Keratinocyte (primary cell): ENCODE data around the gene TSPEAR.

Source experiments
- EZH2 ChIP-seq: IDR thresholded peaks from one replicate; pipeline ENCODE4 v1.6.1; 2012; ENCODE audit warnings: inconsistent platforms, mild to moderate bottlenecking, low read length, moderate library complexity
- TF ChIP-seq, protein P1 (sequence below), 3 experiments: IDR thresholded peaks in 1 of 3; conservative IDR thresholded peaks in 1 of 3; optimal IDR thresholded peaks in 1 of 3; 2 replicates in 2 of 3; 3 replicates in 1 of 3; pipeline versions ENCODE3 to v1.5.1; 2011; ENCODE audit warnings: low read length in 3 of 3, mild to moderate bottlenecking in 3 of 3, moderate library complexity in 2 of 3, control low read depth in 1 of 3, inconsistent platforms in 1 of 3; ENCODE audit not compliant: insufficient read depth in 2 of 3; ENCODE audit errors: extremely low read depth in 1 of 3

DNA sequence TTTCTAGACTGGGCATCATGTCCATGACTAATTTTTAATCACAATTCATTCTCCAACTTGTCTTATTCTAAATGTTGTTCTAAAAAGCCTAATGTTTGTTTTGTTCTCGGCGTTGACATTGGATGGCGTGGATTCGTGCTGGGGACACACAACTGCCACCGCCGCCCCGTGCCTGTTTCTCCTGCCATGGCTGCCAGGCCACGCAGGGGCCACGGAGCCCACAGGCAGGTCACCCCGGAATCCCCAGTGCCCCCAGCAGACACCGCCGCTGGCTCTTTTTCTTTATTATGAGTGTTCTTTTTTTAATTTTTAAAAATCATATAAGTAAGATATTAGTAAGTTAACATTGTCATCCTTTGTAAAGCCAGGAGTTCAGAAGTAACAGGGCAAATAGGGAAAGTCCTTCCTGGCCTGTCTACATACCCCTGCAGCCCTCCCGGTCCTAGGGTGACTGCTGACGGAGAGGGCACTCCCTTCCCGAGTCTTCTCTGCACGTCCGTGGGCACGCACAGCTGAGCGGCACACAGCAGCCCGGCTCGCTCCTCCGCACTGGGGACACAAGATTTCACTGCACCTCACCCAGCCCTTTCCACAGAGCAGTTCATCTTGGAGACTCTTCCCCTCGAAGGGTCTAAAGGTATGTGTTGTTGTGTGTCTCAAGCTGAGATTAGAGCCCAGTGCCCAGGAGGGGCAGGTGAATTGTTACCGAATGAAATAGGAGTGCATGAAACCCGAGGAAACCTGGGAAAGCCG, 203.5 kb downstream of the TSPEAR start:
- no peak for TF ChIP-seq EZH2
- TF ChIP-seq, protein P1, sequence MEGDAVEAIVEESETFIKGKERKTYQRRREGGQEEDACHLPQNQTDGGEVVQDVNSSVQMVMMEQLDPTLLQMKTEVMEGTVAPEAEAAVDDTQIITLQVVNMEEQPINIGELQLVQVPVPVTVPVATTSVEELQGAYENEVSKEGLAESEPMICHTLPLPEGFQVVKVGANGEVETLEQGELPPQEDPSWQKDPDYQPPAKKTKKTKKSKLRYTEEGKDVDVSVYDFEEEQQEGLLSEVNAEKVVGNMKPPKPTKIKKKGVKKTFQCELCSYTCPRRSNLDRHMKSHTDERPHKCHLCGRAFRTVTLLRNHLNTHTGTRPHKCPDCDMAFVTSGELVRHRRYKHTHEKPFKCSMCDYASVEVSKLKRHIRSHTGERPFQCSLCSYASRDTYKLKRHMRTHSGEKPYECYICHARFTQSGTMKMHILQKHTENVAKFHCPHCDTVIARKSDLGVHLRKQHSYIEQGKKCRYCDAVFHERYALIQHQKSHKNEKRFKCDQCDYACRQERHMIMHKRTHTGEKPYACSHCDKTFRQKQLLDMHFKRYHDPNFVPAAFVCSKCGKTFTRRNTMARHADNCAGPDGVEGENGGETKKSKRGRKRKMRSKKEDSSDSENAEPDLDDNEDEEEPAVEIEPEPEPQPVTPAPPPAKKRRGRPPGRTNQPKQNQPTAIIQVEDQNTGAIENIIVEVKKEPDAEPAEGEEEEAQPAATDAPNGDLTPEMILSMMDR (optimal IDR thresholded peaks at IDR 0.05 in 1 of 3, IDR thresholded peaks at IDR 0.05 in 1 of 3, conservative IDR thresholded peaks at IDR 0.05 in 1 of 3; ENCODE audit: extremely low read depth in 1 of 3, insufficient read depth in 2 of 3, low read length in 3 of 3) = no peak
